GM21717 (cell line): ENCODE results near the gene EHBP1L1.
"Not testable (repeated sequence)": the region's sequence is repeated elsewhere in the genome, so short reads cannot be mapped to it uniquely, and the experiment has no call there.

Experiments
- ATAC-seq: cut with Tn5 transposase; IDR thresholded peaks from one replicate; pipeline ENCODE4 v1.9.1; 2021; ENCODE audit warnings: mild to moderate bottlenecking, moderate library complexity; ENCODE audit not compliant: unreplicated experiment

EHBP1L1 gene

DNA sequence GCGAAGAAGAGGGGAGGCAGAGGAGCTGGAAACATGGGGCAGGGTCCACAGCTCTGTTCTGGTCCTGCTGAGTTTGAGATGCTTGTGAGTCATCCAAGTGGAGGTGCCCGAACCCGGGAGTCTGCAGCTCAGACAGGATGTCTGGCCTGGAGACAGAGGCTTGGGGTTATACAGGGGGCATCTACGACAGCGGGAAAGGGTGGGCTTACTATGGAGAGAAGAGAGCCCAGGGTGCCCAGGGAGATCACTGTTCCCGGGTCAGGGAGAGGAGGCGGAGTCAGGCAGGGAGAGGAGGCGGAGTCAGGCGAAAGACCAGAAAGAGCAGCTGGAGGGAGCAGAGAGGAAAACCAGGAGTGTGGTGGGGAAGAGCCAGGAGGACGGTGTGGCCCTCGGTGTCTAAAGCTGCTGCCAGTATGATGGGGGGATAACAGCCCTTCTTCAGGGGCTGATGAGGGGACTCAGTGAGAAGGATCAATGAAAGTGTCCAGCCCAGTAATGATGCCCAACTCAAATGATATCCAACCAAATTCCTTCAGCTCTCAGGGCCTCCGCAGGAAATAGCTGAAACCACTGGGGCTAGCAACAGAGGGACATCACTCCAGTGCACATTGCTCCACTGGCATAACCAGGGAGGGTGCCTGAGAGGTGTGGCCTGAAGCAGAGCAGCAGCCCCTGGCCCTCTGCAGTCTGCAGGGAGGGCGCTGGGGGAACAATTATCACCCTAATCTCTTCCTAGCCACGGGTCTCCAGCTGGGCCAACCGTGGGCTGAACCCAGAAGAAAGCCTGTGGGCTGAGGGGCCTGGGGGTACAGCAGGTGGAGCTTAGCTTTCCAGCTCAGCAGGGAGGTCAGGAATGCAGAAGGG is 15.1 kb upstream of the EHBP1L1 start:
- no peak for ATAC-seq

- ATAC-seq: no peak
Observed at GRCh38 chr11:65562020-65562419, 13.8 kb upstream of the EHBP1L1 start.

GRCh38 chr11:65562788-65563187 is 13.1 kb upstream of the EHBP1L1 start:
- ATAC-seq: no peak

DNA sequence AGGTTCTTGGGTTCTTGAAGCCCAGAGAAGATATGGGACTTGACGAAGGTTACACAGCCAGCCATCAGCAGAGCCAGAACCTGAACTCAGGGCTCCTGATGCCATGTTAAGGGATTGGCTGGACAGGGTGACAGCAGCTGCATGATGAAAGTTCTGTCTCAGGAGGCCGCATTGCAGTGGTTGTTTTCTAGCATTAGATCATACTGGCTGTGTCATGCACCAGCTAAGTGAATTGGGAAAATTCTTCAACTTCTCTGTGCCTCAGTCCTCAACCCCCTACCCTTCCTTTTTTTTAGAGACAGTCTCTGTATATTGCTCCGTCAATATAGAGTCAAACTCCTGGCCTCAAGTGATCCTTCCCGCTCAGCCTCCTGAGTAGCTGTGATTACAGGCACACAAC is 12.3 kb upstream of the EHBP1L1 start:
- ATAC-seq: no peak

DNA sequence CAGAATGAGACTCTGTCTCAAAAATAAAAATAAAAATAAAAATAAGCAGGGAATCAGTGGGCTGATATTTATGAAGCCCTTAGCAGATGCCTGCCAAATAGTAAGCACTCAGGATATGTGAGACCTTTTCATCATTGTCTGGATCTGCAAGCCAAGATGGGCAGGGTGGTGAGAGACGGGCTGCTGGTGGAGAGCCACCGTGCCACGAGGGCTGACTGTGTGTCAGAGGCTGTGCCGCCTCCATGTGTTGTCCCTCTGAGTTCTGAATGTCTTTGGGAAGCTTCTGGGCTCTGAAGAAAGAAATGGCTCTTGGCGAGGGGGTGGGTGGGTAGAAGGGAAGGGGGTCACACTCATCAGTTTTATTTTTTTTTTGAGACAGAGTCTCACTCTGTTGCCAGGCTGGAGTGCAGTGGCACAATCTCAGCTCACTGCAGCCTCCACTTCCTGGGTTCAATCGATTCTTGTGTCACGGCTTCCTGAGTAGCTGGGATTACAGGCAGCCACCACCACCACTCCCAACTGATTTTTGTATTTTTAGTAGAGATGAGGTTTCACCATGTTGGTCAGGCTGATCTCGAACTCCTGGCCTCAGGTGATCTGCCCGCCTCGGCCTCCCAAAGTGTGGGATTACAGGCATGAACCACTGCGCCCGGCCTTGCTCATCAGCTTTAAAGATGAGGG is 10.8 kb upstream of the EHBP1L1 start:
- not testable (repeated sequence) for ATAC-seq

DNA sequence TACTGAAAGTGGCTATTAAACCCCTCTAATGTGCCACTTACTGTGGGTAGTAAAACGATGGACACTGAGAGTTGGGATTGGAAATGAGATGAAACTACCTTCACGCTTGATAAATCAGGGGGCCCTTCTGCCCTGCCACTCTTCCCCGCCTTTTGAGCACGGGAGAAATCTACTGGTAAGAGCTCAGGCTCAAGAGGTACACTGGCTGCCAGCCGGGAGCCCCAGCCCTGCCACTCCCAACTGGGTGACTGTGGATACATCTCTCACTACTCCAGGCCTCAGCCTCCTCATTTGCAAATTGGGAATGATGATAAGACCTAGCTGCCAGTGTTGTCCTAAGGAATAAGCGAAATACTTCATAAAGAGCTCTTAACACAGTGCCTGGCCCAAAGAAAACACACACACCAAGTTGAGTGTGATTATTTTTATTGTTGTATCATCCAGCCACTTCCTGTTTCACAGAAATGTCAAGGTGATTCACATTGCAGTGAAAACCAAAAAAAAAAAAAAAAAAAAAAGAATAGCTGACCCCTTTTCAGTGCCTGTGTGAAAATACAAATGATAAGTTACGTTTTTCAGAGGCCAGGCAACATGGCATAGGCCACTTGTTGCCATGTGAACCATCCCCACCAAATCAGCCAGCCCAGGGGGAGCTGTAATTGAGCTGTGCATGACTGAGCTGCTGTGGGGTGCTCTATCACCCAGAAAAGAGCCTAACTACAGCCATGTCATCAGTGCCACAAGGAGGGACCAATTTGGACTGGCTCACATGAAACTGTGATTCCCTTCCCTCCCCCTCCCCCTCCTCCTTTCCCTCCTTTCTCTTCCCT is 10.0 kb upstream of the EHBP1L1 start:
- ATAC-seq: no peak

DNA sequence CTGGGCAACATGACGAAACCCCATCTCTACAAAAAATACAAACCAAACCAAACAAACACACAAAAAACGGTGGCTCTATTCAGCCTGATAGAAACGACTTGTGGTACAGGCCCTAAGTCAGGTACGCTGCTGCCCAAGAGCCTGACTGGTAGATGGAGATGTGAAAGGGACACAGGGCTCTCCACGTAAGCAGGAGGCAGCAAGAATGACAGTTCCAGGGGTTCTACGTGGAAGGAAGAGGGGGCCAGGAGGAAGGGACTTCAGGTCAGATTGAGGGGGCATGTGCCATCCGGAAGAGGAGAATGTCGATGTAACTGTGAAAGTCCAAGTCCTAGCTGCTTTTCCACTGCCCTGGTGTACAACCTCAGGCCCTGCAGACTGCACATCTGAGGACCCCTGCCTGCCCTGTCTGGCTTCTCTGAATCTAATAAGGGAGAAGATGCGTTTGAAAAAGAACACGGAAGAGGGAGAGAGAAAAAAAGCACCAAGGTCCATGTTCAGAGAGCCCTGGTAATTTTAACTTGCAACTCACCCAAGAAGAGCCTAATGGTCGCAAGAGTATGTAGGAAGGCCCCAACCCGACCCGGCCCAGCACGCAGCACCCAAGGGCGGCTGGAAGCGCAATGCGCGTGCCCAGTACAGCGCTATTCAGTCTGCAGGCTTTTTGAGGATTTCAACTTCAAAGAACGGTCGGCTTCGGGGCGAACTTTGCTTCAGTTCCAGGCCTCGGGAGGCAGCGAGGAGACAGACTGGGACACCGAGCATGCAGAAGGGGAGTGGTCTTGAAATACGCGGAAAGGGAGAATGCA is 6.5 kb upstream of the EHBP1L1 start:
- ATAC-seq: peak; percentile 7

DNA sequence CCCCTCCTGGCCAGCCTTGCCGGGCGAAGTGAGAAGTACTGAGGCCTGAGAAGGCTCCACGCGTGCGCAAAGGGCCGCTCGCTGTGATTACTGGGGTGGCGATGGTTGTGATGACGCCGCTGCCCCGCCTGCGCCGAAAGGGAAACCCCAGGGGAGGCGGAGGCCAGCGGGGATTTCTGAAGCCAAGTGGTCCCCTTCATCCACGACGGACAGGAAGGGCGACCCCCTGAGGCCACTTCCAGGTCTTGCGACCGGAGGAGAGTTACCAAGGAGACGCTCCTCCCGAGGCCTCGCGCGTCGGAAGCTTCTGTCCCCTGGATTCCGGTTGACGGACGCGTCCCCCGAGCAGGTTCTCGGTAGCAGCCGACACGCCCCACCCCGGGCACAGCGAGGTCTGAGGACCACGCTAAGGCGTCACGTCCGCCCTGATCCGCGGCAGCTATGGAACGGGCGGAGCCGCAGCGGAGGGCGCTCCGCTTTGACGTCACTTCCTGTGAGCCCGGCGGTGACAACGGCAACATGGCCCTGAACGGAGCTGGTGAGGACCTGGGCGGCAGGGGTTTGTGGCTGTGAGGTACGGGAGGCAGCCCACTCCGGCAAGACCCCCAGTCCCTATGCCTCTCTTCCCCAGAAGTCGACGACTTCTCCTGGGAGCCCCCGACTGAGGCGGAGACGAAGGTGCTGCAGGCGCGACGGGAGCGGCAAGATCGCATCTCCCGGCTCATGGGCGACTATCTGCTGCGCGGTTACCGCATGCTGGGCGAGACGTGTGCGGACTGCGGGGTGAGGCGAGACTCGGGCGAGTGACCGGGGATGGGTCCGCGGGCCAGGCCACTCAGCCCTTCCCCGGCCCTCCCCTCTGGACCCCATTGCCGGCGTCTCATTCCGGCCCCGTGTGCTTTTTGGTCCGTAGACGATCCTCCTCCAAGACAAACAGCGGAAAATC is 5.6 kb upstream of the EHBP1L1 start, which contains the start of gene ZNRD2:
TSS of gene ZNRD2 (plus strand) at position 505 of the 946 bp plus-strand sequence. CDS start at position 520, 15 bp downstream.
- peak; percentile 41 for ATAC-seq

DNA sequence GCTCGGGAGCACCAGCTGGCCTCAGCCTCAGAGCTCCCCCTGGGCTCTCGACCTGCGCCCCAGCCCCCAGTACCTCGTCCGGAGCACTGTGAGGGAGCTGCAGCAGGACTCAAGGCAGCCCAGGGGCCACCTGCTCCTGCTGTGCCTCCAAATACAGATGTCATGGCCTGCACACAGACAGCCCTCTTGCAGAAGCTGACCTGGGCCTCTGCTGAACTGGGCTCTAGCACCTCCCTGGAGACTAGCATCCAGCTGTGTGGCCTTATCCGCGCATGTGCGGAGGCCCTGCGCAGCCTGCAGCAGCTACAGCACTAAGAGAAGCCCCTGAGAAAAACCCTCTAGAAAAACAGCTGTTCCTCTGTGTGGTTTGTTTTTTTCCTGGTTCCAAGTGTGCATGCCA is 4.4 kb upstream of the EHBP1L1 start:
- no peak for ATAC-seq

GRCh38 chr11:65571940-65572339 is 3.9 kb upstream of the EHBP1L1 start:
- no peak for ATAC-seq

- ATAC-seq: no peak
Observed at GRCh38 chr11:65572356-65573051, 3.3 kb upstream of the EHBP1L1 start, which contains the start of gene FAM89B. TSS of gene FAM89B (plus strand) at chr11:65572538. CDS start at chr11:65572670, 132 bp downstream.

GRCh38 chr11:65573391-65574079 is 2.3 kb upstream of the EHBP1L1 start:
- no peak for ATAC-seq

DNA sequence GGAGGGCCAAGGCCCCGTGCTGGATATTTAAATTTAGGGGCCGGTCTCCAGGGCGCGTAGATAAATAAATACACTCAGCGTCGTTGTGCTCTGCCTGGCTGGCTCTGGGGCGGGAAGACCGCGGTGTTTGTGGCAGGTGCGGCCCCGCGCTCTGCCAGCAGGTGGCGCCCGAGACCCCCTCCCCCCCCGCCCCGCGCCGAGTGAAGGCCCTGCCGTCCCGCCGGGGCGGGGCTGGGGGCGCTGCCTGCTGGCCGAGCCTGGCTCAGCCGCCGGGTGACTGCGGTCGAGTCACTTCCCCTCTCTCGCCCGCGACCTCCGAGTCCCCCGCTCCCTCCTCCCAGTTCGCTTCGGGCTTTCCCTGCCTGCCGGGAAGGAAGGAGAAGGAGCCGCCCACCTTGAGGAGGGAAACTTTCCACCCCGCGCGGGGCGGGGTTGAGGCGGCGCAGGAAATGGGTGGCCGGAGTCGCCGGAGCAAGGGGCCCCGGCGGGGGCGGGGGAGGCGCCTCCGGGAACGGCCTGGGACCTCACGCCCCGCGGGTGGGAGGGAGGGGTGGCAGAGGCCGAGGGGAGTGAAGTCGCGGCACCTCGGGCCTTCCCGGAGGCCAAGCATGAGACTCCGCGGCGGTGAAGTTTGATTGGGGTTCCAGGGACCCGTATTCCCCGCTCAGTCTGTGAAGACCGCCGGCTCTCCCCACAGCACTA is 1.6 kb upstream of the EHBP1L1 start:
- ATAC-seq: peak; percentile 27

GRCh38 chr11:65574811-65575567 is 864 bp upstream of the EHBP1L1 start:
- no peak for ATAC-seq

DNA sequence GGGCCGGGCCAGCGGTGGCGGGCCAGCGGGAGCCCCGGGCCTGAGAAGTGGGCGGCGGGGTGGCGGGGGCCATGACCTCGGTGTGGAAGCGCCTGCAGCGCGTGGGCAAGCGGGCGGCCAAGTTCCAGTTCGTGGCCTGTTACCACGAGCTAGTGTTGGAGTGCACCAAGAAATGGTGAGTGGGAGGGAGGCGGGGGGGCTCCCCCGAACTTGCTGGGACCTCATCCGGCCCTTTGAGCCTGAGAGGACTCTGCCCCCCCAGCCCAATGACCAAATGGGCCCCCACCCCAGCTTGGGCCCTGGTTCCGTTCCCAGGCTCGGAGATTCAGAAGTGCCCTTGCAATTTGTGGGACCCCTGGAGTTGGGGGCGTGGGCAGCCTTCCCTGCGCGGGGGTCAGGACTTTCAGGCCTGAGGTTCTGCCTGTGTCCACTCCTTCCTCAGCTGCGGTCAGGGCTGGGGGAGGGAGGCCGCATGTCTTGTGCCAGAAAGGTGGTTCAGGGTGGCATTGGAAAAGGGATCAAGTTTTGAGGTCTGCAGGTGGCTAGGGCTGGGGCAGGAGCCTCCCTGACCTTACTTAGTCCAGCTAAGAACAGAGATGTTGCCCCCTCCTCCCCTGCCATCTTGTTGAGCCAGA is 496 bp downstream of the EHBP1L1 start:
- ATAC-seq: no peak
